ENCODE results near the gene E2F3. TPM values are rescaled to one million over a fixed set of nuclear protein-coding genes. Genes with fewer than 3 reads are reported as not detected.

Gene E2F3
- polyA plus RNA-seq, 1 donor = 17.9 TPM

DNA sequence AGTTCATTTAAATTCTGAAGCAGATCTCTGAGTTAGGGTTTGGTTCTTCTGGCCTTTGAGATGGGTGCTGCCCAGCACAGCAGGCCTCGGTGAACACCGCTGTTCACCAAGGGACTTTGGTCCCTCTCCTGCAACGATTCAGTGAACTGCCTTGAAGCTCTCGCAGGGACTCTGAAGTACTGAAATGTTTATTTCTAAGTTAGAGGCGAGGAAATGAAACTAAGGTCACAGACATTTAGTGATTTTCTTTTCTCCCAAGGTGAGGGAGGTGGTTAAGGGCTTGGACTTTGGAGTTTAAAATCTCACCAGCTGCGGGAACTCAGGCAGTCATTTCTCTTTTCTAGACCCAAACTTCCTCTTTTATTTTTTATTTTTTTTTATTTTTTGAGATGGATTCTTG, 26.2 kb downstream of the E2F3 start:
- DNase-seq = peak in 1 of 2 donors; percentile 27
- no peaks in the 10 kb centered on the region for H3K4me1 ChIP-seq (ENCODE audit: control insufficient read depth, insufficient read depth, low read length)
- no peak overlapping the region for H3K4me3 ChIP-seq (ENCODE audit: low read length)
- H3K27ac ChIP-seq (ENCODE audit: low read length) = no peak overlapping the region
- 50% methylated on average over 1 of the region's 6 CpGs for WGBS (ENCODE audit: insufficient coverage, low lambda C conversion rate)
- H3K9me3 ChIP-seq (ENCODE audit: control insufficient read depth, low read depth, low read length) = peaks cover 5% of the 10 kb centered on the region
- peaks cover 10% of the 10 kb centered on the region for H3K36me3 ChIP-seq (ENCODE audit: control insufficient read depth, insufficient read depth, low read length)
- H3K27me3 ChIP-seq (ENCODE audit: control insufficient read depth, insufficient read depth, low read length) = no peaks in the 10 kb centered on the region

DNA sequence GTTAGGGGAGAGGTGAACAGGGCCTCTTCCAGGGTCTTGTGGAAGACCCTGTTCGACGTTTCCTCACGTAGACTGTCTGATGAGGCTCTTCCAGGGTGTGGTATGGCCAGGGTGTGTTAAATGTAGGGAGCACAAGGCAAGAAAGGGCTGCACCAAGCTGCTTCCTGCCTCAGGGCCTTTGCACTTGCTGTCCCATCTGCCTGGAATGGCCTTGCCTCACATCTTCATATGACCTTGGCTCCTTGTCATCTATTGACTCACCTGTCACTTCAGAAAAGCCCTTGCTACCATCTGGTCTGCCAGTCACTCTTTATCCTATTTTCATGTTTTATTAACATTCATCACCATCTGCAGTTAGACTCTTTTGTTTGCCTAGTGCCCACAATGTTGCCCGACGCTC, 31.0 kb downstream of the E2F3 start:
- Histone ChIP-seq H3K4me1 (ENCODE audit: control insufficient read depth, insufficient read depth, low read length) (no peaks in the 10 kb centered on the region), H3K4me3 (ENCODE audit: low read length) (no peak overlapping the region), H3K36me3 (ENCODE audit: control insufficient read depth, insufficient read depth, low read length) (peaks cover 8% of the 10 kb centered on the region), H3K9me3 (ENCODE audit: control insufficient read depth, low read depth, low read length) (peaks cover 2% of the 10 kb centered on the region), H3K27me3 (ENCODE audit: control insufficient read depth, insufficient read depth, low read length) (no peaks in the 10 kb centered on the region), H3K27ac (ENCODE audit: low read length) (no peak overlapping the region)
- no CpG with 5 or more reads among the region's 5 CpGs for WGBS (ENCODE audit: insufficient coverage, low lambda C conversion rate)
- no peak for DNase-seq

DNA sequence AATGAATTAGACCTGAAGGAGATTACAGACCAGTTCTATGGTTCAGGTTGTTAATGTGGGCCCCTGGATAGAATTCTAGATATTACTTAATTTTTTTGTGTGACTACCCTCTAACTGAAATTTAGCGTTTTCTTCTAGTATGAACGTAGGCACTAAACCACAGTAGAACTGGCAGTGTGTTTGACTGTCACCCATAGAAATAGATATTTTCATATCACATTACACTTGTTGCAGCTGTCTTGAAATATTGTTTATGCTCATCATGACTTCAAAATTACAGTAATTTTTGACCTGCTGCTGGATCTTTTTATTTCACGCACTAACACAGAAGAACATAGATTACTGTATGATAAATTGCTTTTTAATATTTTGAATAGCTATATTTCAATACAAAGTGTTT, 31.6 kb downstream of the E2F3 start:
- Histone ChIP-seq H3K27me3 (ENCODE audit: control insufficient read depth, insufficient read depth, low read length) (no peaks in the 10 kb centered on the region), H3K36me3 (ENCODE audit: control insufficient read depth, insufficient read depth, low read length) (peaks cover 8% of the 10 kb centered on the region), H3K27ac (ENCODE audit: low read length) (no peak overlapping the region), H3K4me3 (ENCODE audit: low read length) (no peak overlapping the region), H3K4me1 (ENCODE audit: control insufficient read depth, insufficient read depth, low read length) (no peaks in the 10 kb centered on the region), H3K9me3 (ENCODE audit: control insufficient read depth, low read depth, low read length) (no peaks in the 10 kb centered on the region)
- no peak for DNase-seq
- 100% methylated on average over 1 of the region's 3 CpGs for WGBS (ENCODE audit: insufficient coverage, low lambda C conversion rate)

DNA sequence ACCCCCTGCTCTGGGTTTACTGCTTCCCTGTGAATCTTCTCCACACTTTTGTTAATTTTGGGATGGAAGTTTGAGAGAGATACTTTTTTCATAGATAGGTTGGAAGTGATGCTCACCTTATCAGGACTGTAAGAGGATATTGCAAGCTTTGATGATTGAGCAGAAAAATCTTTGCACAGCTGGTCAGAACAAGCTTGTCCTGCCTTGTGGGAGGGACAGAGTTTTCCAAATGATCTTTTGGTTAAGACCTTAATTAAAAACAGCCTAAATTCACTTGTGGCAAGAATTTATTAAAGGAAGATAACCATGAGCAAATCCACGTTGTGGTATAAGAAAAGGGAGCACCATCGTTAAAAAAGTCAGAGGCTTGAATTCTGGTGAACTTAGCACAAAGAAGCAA, 32.2 kb downstream of the E2F3 start:
- H3K27ac ChIP-seq (ENCODE audit: low read length) = no peak overlapping the region
- no peaks in the 10 kb centered on the region for H3K9me3 ChIP-seq (ENCODE audit: control insufficient read depth, low read depth, low read length)
- DNase-seq = no peak
- WGBS (ENCODE audit: insufficient coverage, low lambda C conversion rate) = 87% methylated on average over 2 of the region's 2 CpGs
- H3K27me3 ChIP-seq (ENCODE audit: control insufficient read depth, insufficient read depth, low read length) = no peaks in the 10 kb centered on the region
- H3K4me1 ChIP-seq (ENCODE audit: control insufficient read depth, insufficient read depth, low read length) = no peaks in the 10 kb centered on the region
- H3K36me3 ChIP-seq (ENCODE audit: control insufficient read depth, insufficient read depth, low read length) = peaks cover 8% of the 10 kb centered on the region
- no peak overlapping the region for H3K4me3 ChIP-seq (ENCODE audit: low read length)

DNA sequence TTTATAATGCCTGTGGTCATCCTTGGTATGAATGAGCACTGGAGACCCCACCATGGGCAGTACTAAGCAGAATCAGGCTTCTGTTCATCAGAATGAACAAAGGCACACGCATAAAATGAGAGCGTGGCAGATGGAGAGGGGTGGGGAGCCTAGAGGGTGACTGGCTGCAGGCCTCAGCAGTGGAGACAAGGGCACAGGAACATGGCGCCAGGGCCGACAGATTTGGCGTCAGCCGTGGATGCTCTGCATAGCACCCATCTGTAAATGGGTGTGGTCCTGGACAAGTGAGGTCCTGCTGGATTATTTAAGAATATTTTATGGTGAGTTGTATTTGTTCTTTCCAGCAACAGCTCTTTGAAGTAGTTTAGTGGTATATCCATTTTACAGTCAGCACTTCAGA, 33.1 kb downstream of the E2F3 start:
- 100% methylated on average over 1 of the region's 6 CpGs for WGBS (ENCODE audit: insufficient coverage, low lambda C conversion rate)
- Histone ChIP-seq H3K9me3 (ENCODE audit: control insufficient read depth, low read depth, low read length) (no peaks in the 10 kb centered on the region), H3K27ac (ENCODE audit: low read length) (no peak overlapping the region), H3K4me1 (ENCODE audit: control insufficient read depth, insufficient read depth, low read length) (no peaks in the 10 kb centered on the region), H3K36me3 (ENCODE audit: control insufficient read depth, insufficient read depth, low read length) (peaks cover 8% of the 10 kb centered on the region), H3K27me3 (ENCODE audit: control insufficient read depth, insufficient read depth, low read length) (no peaks in the 10 kb centered on the region), H3K4me3 (ENCODE audit: low read length) (no peak overlapping the region)
- no peak for DNase-seq

DNA sequence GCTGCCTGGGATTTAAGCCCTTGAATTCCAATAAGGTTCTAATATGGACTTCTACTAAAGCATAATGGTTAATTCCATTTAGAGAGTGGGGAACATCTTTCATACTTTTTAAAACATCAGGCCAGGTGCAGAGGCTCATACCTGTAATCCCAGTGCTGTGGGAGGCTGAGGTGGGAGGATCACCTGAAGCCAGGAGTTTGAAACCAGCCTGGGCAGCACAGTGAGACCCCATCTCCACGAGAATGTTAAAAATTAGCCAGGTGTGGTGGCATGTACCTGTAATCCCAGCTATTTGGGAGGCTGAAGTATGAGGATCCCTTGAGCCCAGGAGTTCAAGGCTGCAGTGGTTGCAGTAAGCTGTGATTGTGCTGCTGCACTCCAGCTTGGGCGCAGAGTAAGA, 35.0 kb downstream of the E2F3 start:
- Histone ChIP-seq H3K4me3 (ENCODE audit: low read length) (no peak overlapping the region), H3K9me3 (ENCODE audit: control insufficient read depth, low read depth, low read length) (no peaks in the 10 kb centered on the region), H3K36me3 (ENCODE audit: control insufficient read depth, insufficient read depth, low read length) (peaks cover 4% of the 10 kb centered on the region), H3K4me1 (ENCODE audit: control insufficient read depth, insufficient read depth, low read length) (no peaks in the 10 kb centered on the region), H3K27ac (ENCODE audit: low read length) (no peak overlapping the region), H3K27me3 (ENCODE audit: control insufficient read depth, insufficient read depth, low read length) (no peaks in the 10 kb centered on the region)
- WGBS (ENCODE audit: insufficient coverage, low lambda C conversion rate) = no CpG with 5 or more reads among the region's 2 CpGs
- no peak for DNase-seq

DNA sequence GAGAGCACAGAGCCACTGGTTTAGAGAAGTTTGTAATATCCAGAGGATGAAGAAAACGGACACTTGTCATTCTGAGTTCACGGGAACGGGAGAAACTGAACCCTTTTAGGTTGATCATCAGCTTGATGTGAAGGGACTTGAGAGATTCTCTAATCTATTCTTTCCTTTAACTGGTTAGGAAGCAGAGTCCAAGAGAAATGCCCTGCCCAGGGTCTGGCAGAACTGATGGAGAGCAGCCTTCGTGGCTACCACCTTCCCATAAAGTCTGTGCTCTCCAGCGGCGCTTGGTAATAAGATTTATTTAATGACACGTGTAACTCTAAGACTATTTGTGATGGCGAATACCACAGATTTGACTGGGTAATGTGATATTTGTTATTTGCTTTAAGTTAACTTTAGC, 36.0 kb downstream of the E2F3 start:
- Histone ChIP-seq H3K9me3 (ENCODE audit: control insufficient read depth, low read depth, low read length) (no peaks in the 10 kb centered on the region), H3K27ac (ENCODE audit: low read length) (no peak overlapping the region), H3K27me3 (ENCODE audit: control insufficient read depth, insufficient read depth, low read length) (no peaks in the 10 kb centered on the region), H3K4me3 (ENCODE audit: low read length) (no peak overlapping the region), H3K36me3 (ENCODE audit: control insufficient read depth, insufficient read depth, low read length) (no peaks in the 10 kb centered on the region), H3K4me1 (ENCODE audit: control insufficient read depth, insufficient read depth, low read length) (no peaks in the 10 kb centered on the region)
- no CpG with 5 or more reads among the region's 8 CpGs for WGBS (ENCODE audit: insufficient coverage, low lambda C conversion rate)
- DNase-seq = no peak

DNA sequence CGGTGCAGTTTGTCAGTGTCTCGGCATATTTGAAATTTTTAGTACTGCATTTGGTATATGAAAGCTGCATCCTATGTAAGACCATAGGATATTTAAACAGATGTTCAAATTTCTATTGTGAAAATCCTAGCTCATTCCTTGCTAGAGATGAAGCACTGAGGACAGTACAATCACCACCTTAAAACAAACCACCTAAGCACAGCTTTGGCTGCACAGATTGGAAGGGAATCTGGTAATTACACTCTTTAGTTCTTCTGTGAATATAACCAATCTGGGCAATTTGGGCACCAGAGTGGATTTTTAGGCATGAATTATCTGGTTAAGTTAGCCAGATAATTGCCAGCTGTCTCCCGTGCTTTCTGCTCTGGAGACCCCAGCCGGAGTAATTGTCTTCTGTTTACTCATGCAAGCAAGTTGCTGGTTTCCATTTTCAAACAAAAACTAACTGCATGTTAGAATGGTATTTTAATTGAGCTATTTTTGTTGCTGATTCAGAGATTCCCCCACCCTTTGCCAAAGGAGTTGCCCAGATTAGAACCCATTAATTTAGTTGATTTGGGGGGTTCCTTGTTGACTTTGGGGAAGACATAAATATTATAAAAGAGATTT, 36.9 kb downstream of the E2F3 start:
- Histone ChIP-seq H3K4me3 (ENCODE audit: low read length) (no peak overlapping the region), H3K4me1 (ENCODE audit: control insufficient read depth, insufficient read depth, low read length) (no peaks in the 10 kb centered on the region), H3K9me3 (ENCODE audit: control insufficient read depth, low read depth, low read length) (no peaks in the 10 kb centered on the region), H3K36me3 (ENCODE audit: control insufficient read depth, insufficient read depth, low read length) (no peaks in the 10 kb centered on the region), H3K27ac (ENCODE audit: low read length) (no peak overlapping the region), H3K27me3 (ENCODE audit: control insufficient read depth, insufficient read depth, low read length) (no peaks in the 10 kb centered on the region)
- DNase-seq = no peak
- no CpG with 5 or more reads among the region's 4 CpGs for WGBS (ENCODE audit: insufficient coverage, low lambda C conversion rate)

DNA sequence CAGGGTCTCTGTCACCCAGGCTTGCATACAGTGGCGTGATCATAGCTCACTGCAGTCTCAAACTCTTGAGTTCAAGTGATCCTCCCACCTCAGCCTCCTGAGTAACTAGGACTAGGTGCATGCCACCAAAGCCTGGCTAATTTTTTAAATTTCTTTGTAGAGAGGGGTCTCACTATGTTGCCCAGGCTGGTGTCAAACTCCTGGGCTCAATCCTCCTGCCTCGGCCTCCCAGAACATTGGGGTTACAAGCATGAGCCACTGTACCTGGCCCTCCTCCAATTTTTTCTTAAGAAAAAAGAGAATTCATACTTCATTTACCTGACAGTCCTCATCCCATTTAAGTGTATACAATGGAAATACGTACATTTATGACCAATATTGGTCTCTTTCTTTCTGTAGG, 37.9 kb downstream of the E2F3 start:
- Histone ChIP-seq H3K27ac (ENCODE audit: low read length) (no peak overlapping the region), H3K36me3 (ENCODE audit: control insufficient read depth, insufficient read depth, low read length) (no peaks in the 10 kb centered on the region), H3K9me3 (ENCODE audit: control insufficient read depth, low read depth, low read length) (no peaks in the 10 kb centered on the region), H3K4me3 (ENCODE audit: low read length) (no peak overlapping the region), H3K4me1 (ENCODE audit: control insufficient read depth, insufficient read depth, low read length) (no peaks in the 10 kb centered on the region), H3K27me3 (ENCODE audit: control insufficient read depth, insufficient read depth, low read length) (no peaks in the 10 kb centered on the region)
- no CpG with 5 or more reads among the region's 3 CpGs for WGBS (ENCODE audit: insufficient coverage, low lambda C conversion rate)
- no peak for DNase-seq

DNA sequence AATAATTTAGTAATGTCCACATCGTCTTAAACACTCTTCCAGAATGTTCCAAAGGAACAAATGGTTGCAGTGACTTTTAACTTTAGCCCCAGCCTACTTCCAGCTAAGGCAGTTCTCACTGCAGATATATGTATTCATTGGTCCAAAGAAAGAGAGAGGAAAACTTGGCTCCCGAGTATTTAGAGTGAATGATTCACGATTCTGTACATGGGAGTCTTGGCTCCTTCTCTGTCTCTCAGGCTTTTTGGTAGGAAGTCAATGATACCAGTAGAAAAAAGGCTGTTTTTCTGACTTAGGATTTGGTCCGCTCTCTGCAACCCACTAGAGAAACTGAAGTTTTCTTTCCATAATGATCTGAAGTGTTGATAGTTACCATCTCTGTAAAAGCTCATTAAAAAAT, 38.6 kb downstream of the E2F3 start:
- 92% methylated on average over 3 of the region's 4 CpGs for WGBS (ENCODE audit: insufficient coverage, low lambda C conversion rate)
- H3K4me1 ChIP-seq (ENCODE audit: control insufficient read depth, insufficient read depth, low read length) = no peaks in the 10 kb centered on the region
- peaks cover 6% of the 10 kb centered on the region for H3K36me3 ChIP-seq (ENCODE audit: control insufficient read depth, insufficient read depth, low read length)
- H3K4me3 ChIP-seq (ENCODE audit: low read length) = no peak overlapping the region
- H3K27ac ChIP-seq (ENCODE audit: low read length) = no peak overlapping the region
- no peaks in the 10 kb centered on the region for H3K9me3 ChIP-seq (ENCODE audit: control insufficient read depth, low read depth, low read length)
- no peaks in the 10 kb centered on the region for H3K27me3 ChIP-seq (ENCODE audit: control insufficient read depth, insufficient read depth, low read length)
- DNase-seq = no peak

DNA sequence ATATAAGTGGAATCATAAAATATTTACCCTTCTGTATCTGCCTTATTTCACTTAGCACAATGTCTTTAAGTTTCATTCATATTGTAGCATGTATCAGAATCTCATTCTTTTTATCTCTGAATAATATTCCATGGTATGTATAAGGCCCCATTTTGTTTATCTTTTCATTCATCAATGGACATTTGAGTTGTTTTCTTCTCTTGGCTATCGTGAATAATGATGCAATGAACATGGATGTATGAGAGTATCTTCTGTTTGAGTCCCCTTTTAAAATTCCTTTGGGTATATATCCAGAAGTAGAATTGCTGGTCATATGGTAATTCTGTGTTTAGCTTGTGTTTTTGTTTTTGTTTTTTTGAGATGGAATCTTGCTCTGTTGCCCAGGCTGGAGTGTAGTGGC, 39.6 kb downstream of the E2F3 start:
- no peak overlapping the region for H3K4me3 ChIP-seq (ENCODE audit: low read length)
- no peak overlapping the region for H3K27ac ChIP-seq (ENCODE audit: low read length)
- DNase-seq = no peak
- H3K9me3 ChIP-seq (ENCODE audit: control insufficient read depth, low read depth, low read length) = no peaks in the 10 kb centered on the region
- no peaks in the 10 kb centered on the region for H3K4me1 ChIP-seq (ENCODE audit: control insufficient read depth, insufficient read depth, low read length)
- H3K36me3 ChIP-seq (ENCODE audit: control insufficient read depth, insufficient read depth, low read length) = peaks cover 8% of the 10 kb centered on the region
- H3K27me3 ChIP-seq (ENCODE audit: control insufficient read depth, insufficient read depth, low read length) = no peaks in the 10 kb centered on the region
- 100% methylated on average over 1 of the region's 1 CpG for WGBS (ENCODE audit: insufficient coverage, low lambda C conversion rate)
